Measurements from ENCODE around the gene EYS. TPM values are rescaled to one million over a fixed set of nuclear protein-coding genes. Genes with fewer than 3 reads are reported as not detected.
"Not testable (repeated sequence)": the region's sequence is repeated elsewhere in the genome, so short reads cannot be mapped to it uniquely, and the experiment has no call there.

EYS gene
- total RNA-seq, 4 donors from 2014 or later: under 0.01 TPM; not detected in 3

- Histone ChIP-seq H3K4me1 (no peaks in the 10 kb centered on the region), H3K9me3 (no peaks in the 10 kb centered on the region), H3K4me3 (no peak overlapping the region), H3K27me3 (no peaks in the 10 kb centered on the region), H3K27ac (replicated peaks in 1 of 4) (no peak overlapping the region), H3K36me3 (no peaks in the 10 kb centered on the region)
- intact Hi-C loops (cut with DNase I): no loop called here
- TF ChIP-seq EP300 (IDR thresholded peaks at IDR 0.05): no peak
- TF ChIP-seq POLR2A (IDR thresholded peaks at IDR 0.05; ENCODE audit: low read depth): no peak
- no peak for TF ChIP-seq POLR2AphosphoS5 (IDR thresholded peaks at IDR 0.05)
- TF ChIP-seq CTCF (IDR thresholded peaks at IDR 0.05): no peak
- DNase-seq (ENCODE audit: extremely low spot score): no peak
These were observed 304.5 kb downstream of the EYS start for GRCh38 chr6:65402564-65402963.

GRCh38 chr6:65399355-65400084 is 307.5 kb downstream of the EYS start:
- 81% methylated on average over 1 of the region's 1 CpG for WGBS
- Histone ChIP-seq H3K36me3 (no peaks in the 10 kb centered on the region), H3K9me3 (no peaks in the 10 kb centered on the region), H3K4me3 (no peak overlapping the region), H3K4me1 (no peaks in the 10 kb centered on the region), H3K27ac (replicated peaks in 1 of 4) (no peak overlapping the region), H3K27me3 (no peaks in the 10 kb centered on the region)
- intact Hi-C loops (cut with DNase I): no loop called here
- no peak for TF ChIP-seq POLR2AphosphoS5 (IDR thresholded peaks at IDR 0.05)
- no peak for DNase-seq (ENCODE audit: extremely low spot score)

- 92% methylated on average over 2 of the region's 2 CpGs for whole genome bisulfite sequencing
- H3K4me1 ChIP-seq: no peaks in the 10 kb centered on the region
- no peak overlapping the region for H3K4me3 ChIP-seq
- intact Hi-C loops (cut with DNase I): no loop called here
- no peaks in the 10 kb centered on the region for H3K36me3 ChIP-seq
- TF ChIP-seq POLR2AphosphoS5 (IDR thresholded peaks at IDR 0.05): no peak
- TF ChIP-seq EP300 (IDR thresholded peaks at IDR 0.05): no peak
- no peak for TF ChIP-seq CTCF (IDR thresholded peaks at IDR 0.05)
- no peak for TF ChIP-seq POLR2A (IDR thresholded peaks at IDR 0.05; ENCODE audit: low read depth)
- H3K27me3 ChIP-seq: no peaks in the 10 kb centered on the region
- no peak for DNase-seq (ENCODE audit: extremely low spot score)
- H3K9me3 ChIP-seq: no peaks in the 10 kb centered on the region
- H3K27ac ChIP-seq (replicated peaks in 1 of 4): no peak overlapping the region
These were observed 308.2 kb downstream of the EYS start for GRCh38 chr6:65398851-65399250.

GRCh38 chr6:65350530-65350929 is 356.5 kb downstream of the EYS start:
- Histone ChIP-seq H3K36me3 (no peaks in the 10 kb centered on the region), H3K27me3 (no peaks in the 10 kb centered on the region), H3K4me1 (no peaks in the 10 kb centered on the region), H3K27ac (replicated peaks in 1 of 4) (no peak overlapping the region), H3K9me3 (no peaks in the 10 kb centered on the region), H3K4me3 (no peak overlapping the region)
- DNase-seq (ENCODE audit: extremely low spot score): no peak
- intact Hi-C loops (cut with DNase I): no loop called here
- TF ChIP-seq POLR2AphosphoS5 (IDR thresholded peaks at IDR 0.05) (no peak), CTCF (IDR thresholded peaks at IDR 0.05) (no peak), POLR2A (IDR thresholded peaks at IDR 0.05; ENCODE audit: low read depth) (no peak), EP300 (IDR thresholded peaks at IDR 0.05) (no peak)
- 76% methylated on average over 4 of the region's 4 CpGs for WGBS

GRCh38 chr6:65302655-65303054 is 404.4 kb downstream of the EYS start:
- H3K27me3 ChIP-seq; H3K4me3 ChIP-seq; H3K36me3 ChIP-seq; H3K27ac ChIP-seq (replicated peaks in 1 of 4); H3K4me1 ChIP-seq; DNase-seq (ENCODE audit: extremely low spot score); H3K9me3 ChIP-seq; intact Hi-C loops (cut with DNase I): not testable (repeated sequence)
- WGBS: 84% methylated on average over 6 of the region's 10 CpGs

GRCh38 chr6:65299236-65299635 is 407.8 kb downstream of the EYS start:
- H3K27ac ChIP-seq (replicated peaks in 1 of 4): no peak overlapping the region
- WGBS: 54% methylated on average over 2 of the region's 2 CpGs
- no peaks in the 10 kb centered on the region for H3K27me3 ChIP-seq
- no peaks in the 10 kb centered on the region for H3K4me1 ChIP-seq
- H3K4me3 ChIP-seq: no peak overlapping the region
- no peak for DNase-seq (ENCODE audit: extremely low spot score)
- H3K36me3 ChIP-seq: no peaks in the 10 kb centered on the region
- intact Hi-C loops (cut with DNase I): no loop called here
- H3K9me3 ChIP-seq: no peaks in the 10 kb centered on the region
- TF ChIP-seq POLR2AphosphoS5 (IDR thresholded peaks at IDR 0.05): no peak
- no peak for TF ChIP-seq POLR2A (IDR thresholded peaks at IDR 0.05; ENCODE audit: low read depth)
- no peak for TF ChIP-seq CTCF (IDR thresholded peaks at IDR 0.05)
- no peak for TF ChIP-seq EP300 (IDR thresholded peaks at IDR 0.05)
